GM06990 (cell line): ENCODE measurements around the gene FAM181A.

ENCODE experiments used
- DNase-seq: peaks from one replicate; pipeline ENCODE4 v3.0.0-alpha.2; 2011; ENCODE audit not compliant: insufficient read length; ENCODE audit errors: extremely low read depth
- H3K27me3 ChIP-seq: replicated peaks from 2 replicates; pipeline ENCODE4 v1.6.0; 2011; ENCODE audit warnings: low read length; ENCODE audit not compliant: control insufficient read depth, insufficient read depth
- H3K36me3 ChIP-seq: 2 replicates; pipeline ENCODE4 v1.5.1; 2011; ENCODE audit warnings: low read length; ENCODE audit not compliant: control insufficient read depth, insufficient read depth
- H3K4me3 ChIP-seq: replicated peaks from 2 replicates; pipeline ENCODE4 v1.5.1; 2011; ENCODE audit warnings: low read depth, mild to moderate bottlenecking, control low read depth, low read length
- CTCF ChIP-seq: IDR thresholded peaks from 2 replicates; pipeline ENCODE4 v1.5.1; 2011; ENCODE audit warnings: low read length, control low read depth, mild to moderate bottlenecking, inconsistent platforms; ENCODE audit not compliant: insufficient read depth, poor library complexity, severe bottlenecking

FAM181A gene

GRCh38 chr14:93906341-93907329 lies 20.5 kb upstream of the FAM181A start:
- H3K27me3 ChIP-seq = peaks cover 4% of the 10 kb centered on the region
- no peaks in the 10 kb centered on the region for H3K36me3 ChIP-seq
- H3K4me3 ChIP-seq = no peak overlapping the region
- peak; percentile 91 for TF ChIP-seq CTCF
- DNase-seq = no peak

GRCh38 chr14:93909429-93910128 lies 17.6 kb upstream of the FAM181A start:
- DNase-seq = no peak
- no peaks in the 10 kb centered on the region; the same call in 1 of the 2 replicates for H3K27me3 ChIP-seq
- TF ChIP-seq CTCF = no peak
- H3K36me3 ChIP-seq = no peaks in the 10 kb centered on the region
- H3K4me3 ChIP-seq = no peak overlapping the region

- Histone ChIP-seq H3K36me3 (no peaks in the 10 kb centered on the region), H3K4me3 (no peak overlapping the region), H3K27me3 (no peaks in the 10 kb centered on the region; the same call in 1 of the 2 replicates)
- no peak for TF ChIP-seq CTCF
- DNase-seq = no peak
Measured at GRCh38 chr14:93911975-93912615, 15.0 kb upstream of the FAM181A start.

- no peak for DNase-seq
- no peak for TF ChIP-seq CTCF
- no peak overlapping the region for H3K4me3 ChIP-seq
- no peaks in the 10 kb centered on the region for H3K36me3 ChIP-seq
- H3K27me3 ChIP-seq = no peaks in the 10 kb centered on the region; the same call in 1 of the 2 replicates
Measured at GRCh38 chr14:93912782-93913181, 14.4 kb upstream of the FAM181A start.

GRCh38 chr14:93914278-93914677 lies 12.9 kb upstream of the FAM181A start:
- DNase-seq = no peak
- H3K4me3 ChIP-seq = no peak overlapping the region
- H3K27me3 ChIP-seq = no peaks in the 10 kb centered on the region; the same call in 1 of the 2 replicates
- no peaks in the 10 kb centered on the region for H3K36me3 ChIP-seq
- no peak for TF ChIP-seq CTCF
